Parathyroid adenoma (tissue), 2 donors: ENCODE data around the gene ULK4.

Experiments used
- H2AFZ ChIP-seq: fragments of 300-600 bp; sonication (generic); one replicate; pipeline ENCODE4 v1.7.0; 2017; ENCODE audit warnings: antibody characterized with exemption, mild to moderate bottlenecking
- H3K27ac ChIP-seq: fragments of 300-600 bp; sonication (generic); one replicate; pipeline ENCODE4 v1.7.0; 2017
- H3K27me3 ChIP-seq: fragments of 300-600 bp; sonication (generic); one replicate; pipeline ENCODE4 v1.7.0; 2017; ENCODE audit warnings: low read length; ENCODE audit not compliant: control insufficient read depth, insufficient read depth
- H3K36me3 ChIP-seq: fragments of 300-600 bp; sonication (generic); one replicate; pipeline ENCODE4 v1.7.0; 2017; ENCODE audit warnings: low read length; ENCODE audit not compliant: control insufficient read depth, insufficient read depth
- H3K4me1 ChIP-seq: fragments of 300-600 bp; sonication (generic); one replicate; pipeline ENCODE4 v1.7.0; 2017; ENCODE audit warnings: control low read depth
- H3K4me2 ChIP-seq: fragments of 300-600 bp; sonication (generic); one replicate; pipeline ENCODE4 v1.7.0; 2017; ENCODE audit warnings: low read length
- H3K4me3 ChIP-seq: fragments of 300-600 bp; sonication (generic); one replicate; pipeline ENCODE4 v1.7.0; 2017; ENCODE audit warnings: low read depth, low read length
- H3K79me2 ChIP-seq: fragments of 300-600 bp; sonication (generic); one replicate; pipeline ENCODE4 v1.7.0; 2017; ENCODE audit warnings: control low read depth
- H3K9ac ChIP-seq: fragments of 300-600 bp; sonication (generic); one replicate; pipeline ENCODE4 v1.7.0; 2017; ENCODE audit warnings: mild to moderate bottlenecking
- H3K9me3 ChIP-seq: fragments of 300-600 bp; sonication (generic); one replicate; pipeline ENCODE4 v1.7.0; 2017; ENCODE audit warnings: low read length; ENCODE audit not compliant: control insufficient read depth
- CTCF ChIP-seq: fragments of 300-600 bp; sonication (generic); IDR thresholded peaks from one replicate; pipeline ENCODE4 v1.7.0; 2017; ENCODE audit warnings: antibody characterized with exemption, mild to moderate bottlenecking
- donor health status: primary hyperparathyroidism.

ULK4 gene

DNA sequence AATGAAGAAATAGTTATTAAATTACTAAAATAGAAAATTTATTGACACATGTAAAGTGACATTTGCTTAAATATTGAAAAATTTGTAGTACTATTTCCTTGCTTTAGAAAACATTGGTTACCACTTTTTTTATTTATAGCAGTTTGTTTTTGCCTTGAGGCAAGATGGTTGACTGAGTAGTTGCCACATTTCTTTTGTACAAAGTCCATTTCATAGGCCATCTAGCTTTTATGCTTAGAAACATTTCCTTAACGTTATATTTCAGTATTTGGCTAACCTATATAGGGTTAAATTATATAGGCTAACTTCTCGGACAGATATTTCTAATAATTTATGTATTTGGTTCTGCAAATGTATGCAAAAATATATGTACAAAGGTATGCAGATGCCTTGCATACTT lies 745.5 kb downstream of the ULK4 start:
- Histone ChIP-seq H3K79me2 (peaks cover 42% of the 10 kb centered on the region), H3K4me1 (peaks cover 8% of the 10 kb centered on the region), H2AFZ (no peak overlapping the region), H3K9ac (no peak overlapping the region), H3K27me3 (no peaks in the 10 kb centered on the region), H3K36me3 (no peaks in the 10 kb centered on the region), H3K27ac (no peak overlapping the region), H3K4me2 (no peak overlapping the region), H3K9me3 (no peaks in the 10 kb centered on the region), H3K4me3 (no peak overlapping the region)
- no peak for TF ChIP-seq CTCF

- H3K79me2 ChIP-seq: peaks cover 58% of the 10 kb centered on the region
- H3K27ac ChIP-seq: no peak overlapping the region
Observed at GRCh38 chr3:41213588-41213987, 748.3 kb downstream of the ULK4 start.

GRCh38 chr3:41212088-41212487 lies 749.8 kb downstream of the ULK4 start:
- no peak overlapping the region for H2AFZ ChIP-seq
- no peak overlapping the region for H3K4me3 ChIP-seq
- H3K27me3 ChIP-seq: no peaks in the 10 kb centered on the region
- H3K4me2 ChIP-seq: no peak overlapping the region
- H3K36me3 ChIP-seq: no peaks in the 10 kb centered on the region
- H3K79me2 ChIP-seq: peaks cover 67% of the 10 kb centered on the region
- H3K4me1 ChIP-seq: peaks cover 25% of the 10 kb centered on the region
- H3K9ac ChIP-seq: no peak overlapping the region
- H3K9me3 ChIP-seq: no peaks in the 10 kb centered on the region
- no peak for TF ChIP-seq CTCF
- no peak overlapping the region for H3K27ac ChIP-seq

More at GRCh38 chr3:41213588-41213987, 748.3 kb downstream of the ULK4 start:
- no peak overlapping the region for H3K4me3 ChIP-seq
- TF ChIP-seq CTCF: no peak
- no peak overlapping the region for H2AFZ ChIP-seq
- peak overlapping the region; percentile 3 for H3K4me2 ChIP-seq
- no peak overlapping the region for H3K9ac ChIP-seq
- no peaks in the 10 kb centered on the region for H3K9me3 ChIP-seq
- peaks cover 12% of the 10 kb centered on the region for H3K4me1 ChIP-seq
- no peaks in the 10 kb centered on the region for H3K36me3 ChIP-seq
- H3K27me3 ChIP-seq: no peaks in the 10 kb centered on the region

GRCh38 chr3:41210966-41211365 lies 750.9 kb downstream of the ULK4 start:
- Histone ChIP-seq H3K9ac (no peak overlapping the region), H2AFZ (no peak overlapping the region), H3K36me3 (no peaks in the 10 kb centered on the region), H3K4me2 (no peak overlapping the region), H3K4me1 (peaks cover 31% of the 10 kb centered on the region), H3K9me3 (no peaks in the 10 kb centered on the region), H3K79me2 (peaks cover 75% of the 10 kb centered on the region), H3K27ac (no peak overlapping the region), H3K27me3 (no peaks in the 10 kb centered on the region), H3K4me3 (no peak overlapping the region)
- no peak for TF ChIP-seq CTCF

GRCh38 chr3:41209646-41210045 lies 752.3 kb downstream of the ULK4 start:
- no peak overlapping the region for H3K4me2 ChIP-seq
- H3K9ac ChIP-seq: no peak overlapping the region
- H3K36me3 ChIP-seq: no peaks in the 10 kb centered on the region
- peaks cover 79% of the 10 kb centered on the region for H3K79me2 ChIP-seq
- TF ChIP-seq CTCF: no peak
- no peaks in the 10 kb centered on the region for H3K9me3 ChIP-seq
- H3K27ac ChIP-seq: no peak overlapping the region
- peaks cover 38% of the 10 kb centered on the region for H3K4me1 ChIP-seq
- no peak overlapping the region for H2AFZ ChIP-seq
- no peaks in the 10 kb centered on the region for H3K27me3 ChIP-seq
- no peak overlapping the region for H3K4me3 ChIP-seq
